Stimulated activated CD8-positive, alpha-beta memory T cell treated with anti-CD3 and anti-CD28 coated beads, Interleukin-7, amount 100 ng/mL, for 4 hours (primary cell): Measurements from ENCODE around the gene OLIG2.

Experiments used
- DNase-seq, 2 donors: peaks; one replicate each; pipeline ENCODE4 v3.0.0-alpha.2; 2020; ENCODE audit warnings: low read depth in 2 of 2

The OLIG2 gene

DNA sequence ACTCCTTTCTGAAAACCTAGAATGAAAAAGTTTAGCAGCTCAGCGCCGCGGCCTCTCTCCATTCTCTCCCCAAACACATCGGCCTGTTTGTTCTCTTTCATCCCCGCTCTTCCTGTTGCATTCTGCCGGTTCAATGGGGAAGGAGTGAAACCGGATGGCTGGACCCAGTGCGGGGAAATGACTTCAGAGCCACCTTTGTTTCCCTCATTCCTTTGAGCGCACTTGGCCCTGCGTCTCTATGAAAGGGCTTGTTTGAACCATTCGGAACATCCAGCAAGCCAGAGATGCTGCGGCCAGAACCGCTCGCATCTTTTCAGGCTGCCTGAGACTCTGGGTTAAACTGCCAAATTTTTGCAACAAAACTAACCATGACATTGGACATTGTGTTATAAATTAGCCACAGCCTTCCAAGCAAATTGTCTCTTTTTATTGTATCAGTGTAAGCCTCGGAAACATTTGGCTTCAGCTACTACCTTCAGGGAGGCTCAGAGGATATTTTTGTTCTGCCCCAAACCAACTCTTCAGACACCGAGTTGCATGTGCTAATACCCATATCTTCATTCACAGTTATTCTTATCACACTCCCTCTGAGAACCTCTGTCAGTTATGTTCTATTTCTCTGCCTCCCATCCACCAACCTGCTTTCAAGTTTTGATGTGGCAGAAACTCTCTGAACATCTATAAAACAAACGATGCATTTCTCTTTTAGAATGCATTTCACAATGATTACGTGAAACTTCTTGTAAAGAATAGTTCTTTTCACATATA lies 39.1 kb downstream of the OLIG2 start:
- DNase-seq: no peak

DNA sequence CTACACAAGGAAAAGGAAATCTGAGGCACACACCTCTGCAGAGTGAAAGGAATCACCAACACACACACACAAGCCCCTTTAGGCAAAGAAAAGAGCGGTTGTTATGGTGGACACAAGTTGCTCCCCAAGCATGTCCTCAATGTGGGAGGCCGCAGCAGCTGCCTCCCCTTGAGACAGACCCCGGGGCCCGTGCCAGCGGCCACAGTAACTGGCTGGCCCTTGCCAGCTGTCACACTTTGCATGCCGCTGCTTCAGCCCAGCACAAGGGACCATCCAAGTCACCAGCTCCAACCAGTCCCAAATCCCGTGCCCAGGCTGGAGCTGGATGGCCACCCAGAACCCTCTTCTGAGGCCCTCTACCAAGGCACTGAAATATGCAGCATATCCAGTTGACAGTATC lies 41.3 kb downstream of the OLIG2 start:
- DNase-seq: no peak

DNA sequence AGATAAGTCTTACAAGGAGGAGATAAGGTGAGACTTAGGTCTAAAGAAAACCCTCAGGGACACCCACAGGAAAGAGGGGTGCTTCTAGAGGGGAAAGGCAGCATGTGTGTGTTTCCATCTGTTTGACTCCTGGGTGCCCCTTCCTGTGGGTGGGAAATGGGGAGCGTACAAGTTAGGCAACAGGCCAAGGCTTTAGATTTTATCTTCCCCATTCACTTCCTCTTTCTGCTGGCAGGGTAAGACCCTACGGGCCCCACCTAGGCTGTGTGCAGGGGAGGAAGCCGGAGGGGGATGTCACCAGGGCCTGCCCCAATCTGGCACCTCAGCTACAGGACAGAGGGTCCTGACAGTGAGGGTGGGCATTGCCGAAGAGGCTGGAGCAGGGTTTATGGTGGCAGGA lies 41.7 kb downstream of the OLIG2 start:
- DNase-seq: no peak

DNA sequence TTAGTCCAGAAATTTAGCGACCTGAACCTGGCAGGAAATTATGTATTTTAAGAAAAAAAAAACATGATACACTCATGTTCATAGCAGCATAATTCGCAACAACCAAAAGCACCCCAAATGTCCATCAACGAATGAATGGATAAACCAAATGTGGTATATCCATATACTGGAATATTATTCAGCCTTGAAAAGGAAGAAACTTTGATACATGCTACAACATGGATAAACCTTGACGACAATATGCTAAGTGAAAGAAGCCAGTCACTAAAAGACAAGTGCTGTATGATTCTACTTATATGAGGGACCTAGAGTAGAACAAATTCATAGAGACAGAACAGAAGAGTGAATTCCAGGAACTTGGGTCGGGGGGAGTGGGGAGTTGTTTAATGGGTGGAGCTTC lies 43.5 kb downstream of the OLIG2 start:
- no peak for DNase-seq

DNA sequence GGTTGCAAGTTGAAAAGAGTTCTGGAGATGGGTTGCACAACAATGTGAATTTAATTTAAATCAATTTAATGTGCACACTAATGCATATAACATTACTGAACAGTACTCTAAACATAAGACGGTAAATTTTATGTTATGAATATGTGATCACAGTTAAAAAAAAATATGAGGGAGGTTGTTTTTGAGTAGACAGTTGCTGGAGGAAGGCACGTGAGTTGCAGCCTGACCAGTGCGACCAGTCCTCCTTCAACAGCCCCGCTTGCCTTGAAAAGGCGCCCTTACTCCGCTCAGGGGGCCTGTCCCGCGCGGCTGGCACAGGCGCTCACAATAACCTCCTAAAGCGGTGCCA lies 43.9 kb downstream of the OLIG2 start:
- no peak for DNase-seq

DNA sequence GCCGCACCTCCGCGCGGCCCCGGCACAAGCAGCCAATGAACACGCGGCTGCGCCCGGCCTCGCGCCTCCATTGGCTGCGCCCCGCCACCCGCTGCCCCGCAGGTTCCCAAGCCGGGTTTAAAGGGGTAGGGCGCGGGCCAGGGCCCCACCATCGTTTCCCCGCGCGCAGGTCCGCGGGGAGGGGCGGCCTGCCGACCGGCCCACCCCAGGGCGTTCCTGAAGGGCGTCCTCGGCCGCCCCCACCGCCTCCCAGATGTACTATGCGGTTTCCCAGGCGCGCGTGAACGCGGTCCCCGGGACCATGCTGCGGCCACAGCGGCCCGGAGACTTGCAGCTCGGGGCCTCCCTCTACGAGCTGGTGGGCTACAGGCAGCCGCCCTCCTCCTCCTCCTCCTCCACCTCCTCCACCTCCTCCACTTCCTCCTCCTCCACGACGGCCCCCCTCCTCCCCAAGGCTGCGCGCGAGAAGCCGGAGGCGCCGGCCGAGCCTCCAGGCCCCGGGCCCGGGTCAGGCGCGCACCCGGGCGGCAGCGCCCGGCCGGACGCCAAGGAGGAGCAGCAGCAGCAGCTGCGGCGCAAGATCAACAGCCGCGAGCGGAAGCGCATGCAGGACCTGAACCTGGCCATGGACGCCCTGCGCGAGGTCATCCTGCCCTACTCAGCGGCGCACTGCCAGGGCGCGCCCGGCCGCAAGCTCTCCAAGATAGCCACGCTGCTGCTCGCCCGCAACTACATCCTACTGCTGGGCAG lies 44.4 kb downstream of the OLIG2 start, which contains the start of gene OLIG1:
Gene OLIG1, plus strand, starts transcription at position 148 of the 750 bp plus-strand sequence. Its CDS starts 106 bp downstream, at position 254.
- peak in 1 of 2 donors; percentile 26 for DNase-seq

DNA sequence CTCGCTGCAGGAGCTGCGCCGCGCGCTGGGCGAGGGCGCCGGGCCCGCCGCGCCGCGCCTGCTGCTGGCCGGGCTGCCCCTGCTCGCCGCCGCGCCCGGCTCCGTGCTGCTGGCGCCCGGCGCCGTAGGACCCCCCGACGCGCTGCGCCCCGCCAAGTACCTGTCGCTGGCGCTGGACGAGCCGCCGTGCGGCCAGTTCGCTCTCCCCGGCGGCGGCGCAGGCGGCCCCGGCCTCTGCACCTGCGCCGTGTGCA lies 44.9 kb downstream of the OLIG2 start:
- DNase-seq: no peak

DNA sequence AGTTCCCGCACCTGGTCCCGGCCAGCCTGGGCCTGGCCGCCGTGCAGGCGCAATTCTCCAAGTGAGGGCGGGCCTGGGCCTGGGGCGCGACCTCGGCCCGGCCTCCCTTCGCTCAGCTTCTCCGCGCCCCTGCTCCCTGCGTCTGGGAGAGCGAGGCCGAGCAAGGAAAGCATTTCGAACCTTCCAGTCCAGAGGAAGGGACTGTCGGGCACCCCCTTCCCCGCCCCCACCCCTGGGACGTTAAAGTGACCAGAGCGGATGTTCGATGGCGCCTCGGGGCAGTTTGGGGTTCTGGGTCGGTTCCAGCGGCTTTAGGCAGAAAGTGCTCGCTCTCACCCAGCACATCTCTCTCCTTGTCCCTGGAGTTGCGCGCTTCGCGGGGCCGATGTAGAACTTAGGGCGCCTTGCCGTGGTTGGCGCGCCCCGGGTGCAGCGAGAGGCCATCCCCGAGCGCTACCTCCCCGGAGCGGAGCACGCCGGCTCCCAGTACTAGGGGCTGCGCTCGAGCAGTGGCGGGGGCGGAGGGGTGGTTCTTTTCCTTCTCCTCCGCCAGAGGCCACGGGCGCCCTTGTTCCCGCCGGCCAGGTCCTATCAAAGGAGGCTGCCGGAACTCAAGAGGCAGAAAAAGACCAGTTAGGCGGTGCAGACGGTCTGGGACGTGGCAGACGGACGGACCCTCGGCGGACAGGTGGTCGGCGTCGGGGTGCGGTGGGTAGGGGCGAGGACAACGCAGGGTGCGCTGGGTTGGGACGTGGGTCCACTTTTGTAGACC lies 45.4 kb downstream of the OLIG2 start:
- DNase-seq: no peak

DNA sequence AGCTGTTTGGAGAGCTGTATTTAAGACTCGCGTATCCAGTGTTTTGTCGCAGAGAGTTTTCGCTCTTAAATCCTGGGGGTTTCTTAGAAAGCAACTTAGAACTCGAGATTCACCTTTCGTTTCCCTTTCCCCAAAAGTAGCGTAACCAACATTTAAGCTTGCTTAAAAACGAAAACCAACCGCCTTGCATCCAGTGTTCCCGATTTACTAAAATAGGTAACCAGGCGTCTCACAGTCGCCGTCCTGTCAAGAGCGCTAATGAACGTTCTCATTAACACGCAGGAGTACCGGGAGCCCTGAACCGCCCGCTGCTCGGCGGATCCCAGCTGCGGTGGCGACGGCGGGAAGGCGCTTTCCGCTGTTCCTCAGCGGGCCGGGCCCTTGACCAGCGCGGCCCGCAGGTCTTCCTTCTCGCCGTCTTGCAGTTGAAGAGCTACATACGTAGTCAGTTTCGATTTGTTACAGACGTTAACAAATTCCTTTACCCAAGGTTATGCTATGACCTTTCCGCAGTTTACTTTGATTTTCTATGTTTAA lies 46.1 kb downstream of the OLIG2 start:
- no peak for DNase-seq

DNA sequence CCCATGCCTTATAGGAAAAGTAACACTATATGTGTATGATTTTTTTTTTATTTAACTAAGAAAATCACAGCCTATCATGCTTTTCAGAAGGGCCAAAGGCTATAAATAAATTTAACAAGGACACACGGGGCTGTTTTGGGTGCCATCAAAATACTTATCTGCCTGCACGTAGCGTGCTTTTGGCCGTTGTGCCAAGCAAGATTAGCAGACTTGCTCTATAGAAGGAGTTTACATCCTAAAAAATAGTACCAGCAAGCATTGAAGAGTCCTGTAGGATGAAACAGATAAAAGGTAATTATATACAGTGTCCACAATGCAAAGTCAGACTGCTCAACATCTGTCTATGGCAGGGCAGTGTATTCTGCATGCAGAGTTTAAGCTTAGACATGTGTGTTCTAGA lies 47.9 kb downstream of the OLIG2 start:
- no peak for DNase-seq

DNA sequence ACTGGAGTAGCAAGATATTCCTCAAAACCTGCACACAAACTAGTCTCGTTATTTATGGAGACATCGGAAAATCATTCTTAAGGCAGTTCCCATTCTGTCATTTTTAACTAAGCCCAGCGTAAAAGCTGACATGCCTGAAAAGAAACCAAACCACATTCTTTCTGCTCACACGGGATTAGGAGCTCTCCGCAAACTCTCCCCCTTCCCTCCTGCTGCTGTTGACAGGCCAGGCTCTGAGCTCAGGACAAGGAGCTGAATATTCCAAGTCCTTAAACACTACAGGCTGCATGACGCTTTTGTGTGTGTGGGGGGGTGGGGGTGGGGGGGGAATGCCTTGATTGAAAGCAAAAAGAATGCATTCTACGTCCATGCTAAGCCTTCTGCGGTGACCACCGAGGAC lies 49.4 kb downstream of the OLIG2 start:
- no peak for DNase-seq

DNA sequence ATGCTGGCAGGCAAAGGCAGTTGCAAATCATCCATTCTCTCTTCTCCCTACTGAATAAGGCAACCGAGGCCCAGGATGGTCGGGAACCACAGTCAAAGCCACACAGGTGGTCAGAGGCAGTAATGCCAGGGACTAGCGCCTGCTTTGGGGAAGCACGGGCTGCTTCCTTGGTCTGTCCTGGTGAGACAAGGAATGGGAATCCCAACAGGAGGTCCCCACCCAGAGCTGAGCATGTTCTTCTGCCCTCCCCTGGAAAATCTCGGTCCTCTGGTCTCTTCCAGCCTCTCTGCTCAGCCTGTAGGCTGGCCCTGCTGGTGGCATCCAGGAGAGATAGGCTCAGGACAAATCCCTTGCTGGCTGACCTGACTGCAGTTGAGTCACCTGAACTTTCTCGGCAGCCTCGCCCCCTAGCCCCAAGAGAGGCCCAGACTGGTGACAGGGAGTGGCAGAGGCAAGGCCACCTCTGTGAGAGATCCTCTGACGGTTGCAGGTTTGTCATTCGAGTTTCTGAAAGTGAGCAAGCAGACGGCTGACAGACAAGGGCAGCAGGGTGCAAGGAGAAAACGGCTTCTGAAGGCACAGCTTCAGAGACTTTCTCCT lies 50.0 kb downstream of the OLIG2 start:
- DNase-seq: no peak

DNA sequence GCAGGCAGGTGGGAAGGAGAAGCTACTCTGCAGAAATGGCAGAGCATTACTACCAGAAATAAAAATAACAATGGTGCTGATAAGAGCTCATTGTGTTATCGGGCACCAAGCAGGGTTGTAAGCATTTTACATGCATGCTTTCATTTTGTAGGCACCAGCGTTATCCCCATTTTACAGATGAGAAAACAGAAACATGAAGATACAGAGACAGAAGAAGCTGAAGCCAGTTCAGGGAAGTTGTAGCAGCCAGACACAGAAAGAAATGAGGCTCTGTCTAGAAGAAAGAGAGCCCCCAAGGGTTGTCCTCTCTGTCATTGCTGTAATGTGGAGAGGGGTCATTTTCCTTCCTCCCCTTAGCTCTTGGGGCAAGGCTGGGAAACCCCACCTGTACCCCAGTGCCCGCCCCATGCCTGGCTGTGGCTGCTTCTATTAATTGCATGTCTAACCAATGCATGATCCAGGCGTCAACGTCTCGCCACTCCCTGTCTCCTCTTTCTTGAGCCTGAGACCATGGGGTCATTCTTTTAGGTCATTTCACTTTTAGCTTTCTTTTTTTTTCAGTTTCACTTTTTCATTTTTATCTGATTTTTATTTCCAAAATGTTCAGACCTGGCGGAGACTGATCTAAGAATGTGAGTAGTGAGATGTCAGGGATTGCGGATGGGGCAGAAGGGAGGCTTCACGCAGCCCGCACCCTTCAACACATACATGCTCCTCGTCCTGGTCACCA lies 51.0 kb downstream of the OLIG2 start:
- no peak for DNase-seq
